ENCODE measurements around the gene SMARCD1.

The SMARCD1 gene

GRCh38 chr12:50057000-50057841, 27.9 kb upstream of the SMARCD1 start, which contains the start of gene ASIC1:
ASIC1 (plus strand) TSS chr12:50057596; CDS start chr12:50058767, 1,171 bp downstream.
- DNase-seq (ENCODE audit: low read depth in 2 of 2): peak; percentile 39 to 48

GRCh38 chr12:50057896-50058670, 27.1 kb upstream of the SMARCD1 start:
- no peak for DNase-seq (ENCODE audit: low read depth in 2 of 2)

- DNase-seq (ENCODE audit: low read depth in 2 of 2): no peak
Observed at GRCh38 chr12:50058743-50059312, 26.3 kb upstream of the SMARCD1 start.

GRCh38 chr12:50059440-50060119, 25.6 kb upstream of the SMARCD1 start:
- DNase-seq (ENCODE audit: low read depth in 2 of 2): peak in 1 of 2 donors; percentile 42

- no peak for DNase-seq (ENCODE audit: low read depth in 2 of 2)
Observed at GRCh38 chr12:50060120-50060468, 25.0 kb upstream of the SMARCD1 start.

GRCh38 chr12:50061171-50061570, 24.0 kb upstream of the SMARCD1 start:
- DNase-seq (ENCODE audit: low read depth in 2 of 2): no peak

GRCh38 chr12:50061946-50062686, 23.0 kb upstream of the SMARCD1 start:
- DNase-seq (ENCODE audit: low read depth in 2 of 2): no peak

- no peak for DNase-seq (ENCODE audit: low read depth in 2 of 2)
Observed at GRCh38 chr12:50062728-50063460, 22.2 kb upstream of the SMARCD1 start.

- DNase-seq (ENCODE audit: low read depth in 2 of 2): no peak
Observed at GRCh38 chr12:50065726-50066310, 19.3 kb upstream of the SMARCD1 start.

- DNase-seq (ENCODE audit: low read depth in 2 of 2): no peak
Observed at GRCh38 chr12:50066402-50066801, 18.7 kb upstream of the SMARCD1 start.

- no peak for DNase-seq (ENCODE audit: low read depth in 2 of 2)
Observed at GRCh38 chr12:50069069-50069468, 16.1 kb upstream of the SMARCD1 start.

GRCh38 chr12:50069539-50069938, 15.6 kb upstream of the SMARCD1 start:
- no peak for DNase-seq (ENCODE audit: low read depth in 2 of 2)

- peak; percentile 53 to 62 for DNase-seq (ENCODE audit: low read depth in 2 of 2)
Observed at GRCh38 chr12:50070314-50071060, 14.7 kb upstream of the SMARCD1 start.

GRCh38 chr12:50072198-50072907, 12.8 kb upstream of the SMARCD1 start:
- no peak for DNase-seq (ENCODE audit: low read depth in 2 of 2)

- no peak for DNase-seq (ENCODE audit: low read depth in 2 of 2)
Observed at GRCh38 chr12:50073206-50073605, 11.9 kb upstream of the SMARCD1 start.

GRCh38 chr12:50073712-50074111, 11.4 kb upstream of the SMARCD1 start:
- no peak for DNase-seq (ENCODE audit: low read depth in 2 of 2)

- peak; percentile 73 to 75 for DNase-seq (ENCODE audit: low read depth in 2 of 2)
Observed at GRCh38 chr12:50074936-50075807, 10.0 kb upstream of the SMARCD1 start.

- no peak for DNase-seq (ENCODE audit: low read depth in 2 of 2)
Observed at GRCh38 chr12:50075808-50076170, 9.4 kb upstream of the SMARCD1 start.
